NB4 (cell line): ENCODE data around the gene AFAP1.

Experiments
- DNase-seq: peaks from one replicate; pipeline ENCODE4 v3.0.0; 2010; ENCODE audit warnings: low read depth
- H3K4me3 ChIP-seq: one replicate; pipeline ENCODE4 v1.5.1; 2011; ENCODE audit warnings: mild to moderate bottlenecking, low read depth, low read length, moderate library complexity
- CTCF ChIP-seq: IDR thresholded peaks from one replicate; pipeline ENCODE4 v1.5.1; 2012; ENCODE audit warnings: low read depth, low read length
- MAX ChIP-seq: IDR thresholded peaks from 2 replicates; pipeline ENCODE4 v1.6.1; 2011; ENCODE audit warnings: low read depth, low read length
- MYC ChIP-seq: IDR thresholded peaks from 2 replicates; pipeline ENCODE4 v1.6.1; 2011; ENCODE audit warnings: low read depth, low read length
- POLR2A ChIP-seq: IDR thresholded peaks from 2 replicates; pipeline ENCODE4 v1.6.1; 2011; ENCODE audit warnings: mild to moderate bottlenecking; ENCODE audit not compliant: insufficient read length; ENCODE audit errors: extremely low read depth

AFAP1 gene

GRCh38 chr4:7777871-7778509, 161.7 kb downstream of the AFAP1 start:
- TF ChIP-seq MAX (no peak), MYC (no peak), POLR2A (no peak), CTCF (no peak)
- no peak overlapping the region for H3K4me3 ChIP-seq
- no peak for DNase-seq

- DNase-seq = no peak
- no peak overlapping the region for H3K4me3 ChIP-seq
- TF ChIP-seq CTCF (no peak), MYC (no peak)
Measured at GRCh38 chr4:7777017-7777710, 162.5 kb downstream of the AFAP1 start.

GRCh38 chr4:7775396-7775795, 164.3 kb downstream of the AFAP1 start:
- H3K4me3 ChIP-seq = no peak overlapping the region
- DNase-seq = no peak
- TF ChIP-seq CTCF = no peak
- TF ChIP-seq MYC = no peak
- no peak for TF ChIP-seq MAX
- no peak for TF ChIP-seq POLR2A

GRCh38 chr4:7774301-7775294, 165.1 kb downstream of the AFAP1 start:
- H3K4me3 ChIP-seq = no peak overlapping the region
- no peak for DNase-seq
- no peak for TF ChIP-seq CTCF

- no peak overlapping the region for H3K4me3 ChIP-seq
- TF ChIP-seq MAX (no peak), POLR2A (no peak), MYC (no peak), CTCF (no peak)
- DNase-seq = no peak
Measured at GRCh38 chr4:7773401-7774180, 166.1 kb downstream of the AFAP1 start.
